ENCODE data around the gene HACD1. TPM values are rescaled to one million over a fixed set of nuclear protein-coding genes. Genes with fewer than 3 reads are reported as not detected.

HACD1 gene
- polyA plus RNA-seq, 1 experiment, result 45.4 TPM

- no peaks in the 10 kb centered on the region for H3K36me3 ChIP-seq (ENCODE audit: control insufficient read depth, insufficient read depth, low read length)
- 0 out of 2 replicates have a peak, but pooled peaks cover 2% of the 10 kb centered on the region for H3K27me3 ChIP-seq (ENCODE audit: control insufficient read depth, insufficient read depth, low read length)
- CTCF ChIA-PET, result interaction anchor here (0.6 to 0.7 kb wide), 2 partner anchors 54 to 680 kb away, joined by 3 to 5 read pairs; no protein-coding TSS in a partner anchor
- POLR2A ChIA-PET, result no interaction called here
- no peak for TF ChIP-seq CTCF (IDR thresholded peaks at IDR 0.05; ENCODE audit: insufficient read depth, low read depth, low read length)
- no peak for DNase-seq (ENCODE audit: low read depth)
- no peak overlapping the region for H3K4me3 ChIP-seq (ENCODE audit: low read depth, low read length)
Observed at GRCh38 chr10:17557459-17557858, 59.7 kb downstream of the HACD1 start.

DNA sequence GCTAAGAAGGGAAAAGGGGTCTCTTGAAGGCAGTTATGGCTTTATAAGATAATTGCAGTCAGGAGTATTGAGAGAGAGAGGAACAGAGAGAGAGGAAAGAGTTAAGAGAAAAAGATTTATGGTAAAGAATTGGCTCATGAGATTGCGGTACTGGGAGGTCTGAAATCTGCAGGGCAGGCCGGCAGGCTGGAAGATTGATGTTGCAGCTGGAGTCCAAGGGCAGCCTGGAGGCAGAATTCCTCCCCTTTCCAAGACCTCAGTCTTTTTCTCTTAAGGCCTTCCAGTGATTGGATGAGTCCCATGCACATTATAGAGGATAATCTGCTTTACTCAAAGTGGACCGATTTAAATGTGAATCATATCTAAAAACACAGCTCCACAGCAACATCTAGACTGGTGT is 68.4 kb downstream of the HACD1 start:
- ChIA-PET CTCF (interaction anchor here (1.5 kb wide), 2 partner anchors 11 to 16 kb away, joined by 3 to 4 read pairs; no protein-coding TSS in a partner anchor), POLR2A (interaction anchor here (0.8 kb wide), 1 partner anchor 14 kb away, joined by 3 read pairs; no protein-coding TSS in a partner anchor)
- no peak for TF ChIP-seq CTCF (IDR thresholded peaks at IDR 0.05; ENCODE audit: insufficient read depth, low read depth, low read length)
- no peaks in the 10 kb centered on the region for H3K36me3 ChIP-seq (ENCODE audit: control insufficient read depth, insufficient read depth, low read length)
- no peak for DNase-seq (ENCODE audit: low read depth)
- H3K4me3 ChIP-seq (ENCODE audit: low read depth, low read length), result no peak overlapping the region
- no peaks in the 10 kb centered on the region for H3K27me3 ChIP-seq (ENCODE audit: control insufficient read depth, insufficient read depth, low read length)

DNA sequence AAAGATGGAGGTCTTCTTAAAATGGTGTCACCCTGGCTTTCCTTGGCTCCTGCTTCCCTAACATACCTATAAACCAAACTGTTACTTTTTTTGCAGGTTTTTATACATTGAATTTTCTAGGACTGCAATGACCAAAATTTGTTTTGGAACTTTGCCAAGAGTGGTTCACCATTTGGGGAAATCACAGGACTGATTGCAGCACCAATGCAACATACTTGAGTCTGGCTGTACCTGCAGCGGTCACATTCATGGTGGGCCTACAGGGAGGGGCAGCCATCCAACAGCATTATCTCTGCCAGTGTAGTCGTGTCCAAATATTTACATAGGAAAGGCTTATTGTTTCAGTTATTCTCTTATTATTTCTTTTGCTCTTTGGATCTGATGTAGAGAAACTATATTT is 69.0 kb downstream of the HACD1 start:
- DNase-seq (ENCODE audit: low read depth), result no peak
- Histone ChIP-seq H3K27me3 (ENCODE audit: control insufficient read depth, insufficient read depth, low read length) (no peaks in the 10 kb centered on the region), H3K4me3 (ENCODE audit: low read depth, low read length) (no peak overlapping the region), H3K36me3 (ENCODE audit: control insufficient read depth, insufficient read depth, low read length) (no peaks in the 10 kb centered on the region)
- POLR2A ChIA-PET, result interaction anchor here (0.8 kb wide), 1 partner anchor 14 kb away, joined by 3 read pairs; no protein-coding TSS in a partner anchor
- TF ChIP-seq CTCF (IDR thresholded peaks at IDR 0.05; ENCODE audit: insufficient read depth, low read depth, low read length), result no peak
- CTCF ChIA-PET, result no interaction called here

GRCh38 chr10:17547060-17547459 is 70.1 kb downstream of the HACD1 start:
- CTCF ChIA-PET, result no interaction called here
- Histone ChIP-seq H3K36me3 (ENCODE audit: control insufficient read depth, insufficient read depth, low read length) (no peaks in the 10 kb centered on the region), H3K27me3 (ENCODE audit: control insufficient read depth, insufficient read depth, low read length) (no peaks in the 10 kb centered on the region), H3K4me3 (ENCODE audit: low read depth, low read length) (no peak overlapping the region)
- POLR2A ChIA-PET, result no interaction called here
- no peak for TF ChIP-seq CTCF (IDR thresholded peaks at IDR 0.05; ENCODE audit: insufficient read depth, low read depth, low read length)
- no peak for DNase-seq (ENCODE audit: low read depth)

- H3K27me3 ChIP-seq (ENCODE audit: control insufficient read depth, insufficient read depth, low read length), result no peaks in the 10 kb centered on the region
- DNase-seq (ENCODE audit: low read depth), result no peak
- H3K4me3 ChIP-seq (ENCODE audit: low read depth, low read length), result no peak overlapping the region
- H3K36me3 ChIP-seq (ENCODE audit: control insufficient read depth, insufficient read depth, low read length), result no peaks in the 10 kb centered on the region
- ChIA-PET CTCF (no interaction called here), POLR2A (no interaction called here)
- TF ChIP-seq CTCF (IDR thresholded peaks at IDR 0.05; ENCODE audit: insufficient read depth, low read depth, low read length), result no peak
Observed at GRCh38 chr10:17544465-17544864, 72.7 kb downstream of the HACD1 start.

Small RNAs within 50 kb of the gene (small RNA-seq; reads per million reads assigned to genes)
- not detected for gene AC069542.2 (ENCODE audit: insufficient read length, low read depth, low replicate concordance)

Other genes starting within 250 kb of the HACD1 start
- gene ST8SIA6, start 162.8 kb downstream of the HACD1 start, polyA plus RNA-seq (2011; rRNA removed), result 0.07 TPM in 1 of 2 replicates, not detected in the other
- gene STAM, start 26.8 kb upstream of the HACD1 start, polyA plus RNA-seq (2011; rRNA removed), result 22.0 and 27.9 TPM in 2 replicates
- 0.02 and 0.04 TPM in 2 replicates for gene TMEM236, start 134.8 kb upstream of the HACD1 start, polyA plus RNA-seq (2011; rRNA removed)
- not detected in 2 replicates for gene MRC1, start 192.0 kb upstream of the HACD1 start, polyA plus RNA-seq (2011; rRNA removed)

Measured in BJ (cell line).